ENCODE measurements around the gene MYCBP.

DNA sequence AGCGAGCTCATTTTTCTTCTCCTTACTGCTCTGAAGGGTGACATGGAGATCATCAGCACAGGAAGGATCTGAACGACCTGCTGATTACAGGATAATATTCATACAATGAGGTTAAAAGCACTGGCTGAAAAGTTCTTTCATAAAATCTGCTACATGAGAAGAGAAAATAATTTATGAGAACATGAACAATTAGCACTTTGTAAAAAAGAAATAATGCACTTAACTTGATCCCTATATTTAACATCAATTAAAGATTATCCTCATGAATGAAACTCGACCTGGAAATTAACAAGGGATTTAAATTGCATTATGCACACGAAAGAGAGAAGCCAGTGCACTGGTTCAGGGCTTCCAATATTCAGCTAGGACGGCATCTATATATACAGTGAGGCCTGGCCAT lies 60.2 kb downstream of the MYCBP start:
- TF ChIP-seq, protein P1, sequence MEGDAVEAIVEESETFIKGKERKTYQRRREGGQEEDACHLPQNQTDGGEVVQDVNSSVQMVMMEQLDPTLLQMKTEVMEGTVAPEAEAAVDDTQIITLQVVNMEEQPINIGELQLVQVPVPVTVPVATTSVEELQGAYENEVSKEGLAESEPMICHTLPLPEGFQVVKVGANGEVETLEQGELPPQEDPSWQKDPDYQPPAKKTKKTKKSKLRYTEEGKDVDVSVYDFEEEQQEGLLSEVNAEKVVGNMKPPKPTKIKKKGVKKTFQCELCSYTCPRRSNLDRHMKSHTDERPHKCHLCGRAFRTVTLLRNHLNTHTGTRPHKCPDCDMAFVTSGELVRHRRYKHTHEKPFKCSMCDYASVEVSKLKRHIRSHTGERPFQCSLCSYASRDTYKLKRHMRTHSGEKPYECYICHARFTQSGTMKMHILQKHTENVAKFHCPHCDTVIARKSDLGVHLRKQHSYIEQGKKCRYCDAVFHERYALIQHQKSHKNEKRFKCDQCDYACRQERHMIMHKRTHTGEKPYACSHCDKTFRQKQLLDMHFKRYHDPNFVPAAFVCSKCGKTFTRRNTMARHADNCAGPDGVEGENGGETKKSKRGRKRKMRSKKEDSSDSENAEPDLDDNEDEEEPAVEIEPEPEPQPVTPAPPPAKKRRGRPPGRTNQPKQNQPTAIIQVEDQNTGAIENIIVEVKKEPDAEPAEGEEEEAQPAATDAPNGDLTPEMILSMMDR (conservative IDR thresholded peaks at IDR 0.05; ENCODE audit: low read depth, low read length) = no peak
- TF ChIP-seq EZH2 (IDR thresholded peaks at IDR 0.05; ENCODE audit: low read length, unreplicated experiment) (no peak), EZH2phosphoT487 (IDR thresholded peaks at IDR 0.05; ENCODE audit: borderline replicate concordance, low read length) (no peak)

Measured in PC-3 (cell line).